ENCODE measurements around the gene USP53.
"Not testable (repeated sequence)": the region's sequence is repeated elsewhere in the genome, so short reads cannot be mapped to it uniquely, and the experiment has no call there.

Gene USP53

DNA sequence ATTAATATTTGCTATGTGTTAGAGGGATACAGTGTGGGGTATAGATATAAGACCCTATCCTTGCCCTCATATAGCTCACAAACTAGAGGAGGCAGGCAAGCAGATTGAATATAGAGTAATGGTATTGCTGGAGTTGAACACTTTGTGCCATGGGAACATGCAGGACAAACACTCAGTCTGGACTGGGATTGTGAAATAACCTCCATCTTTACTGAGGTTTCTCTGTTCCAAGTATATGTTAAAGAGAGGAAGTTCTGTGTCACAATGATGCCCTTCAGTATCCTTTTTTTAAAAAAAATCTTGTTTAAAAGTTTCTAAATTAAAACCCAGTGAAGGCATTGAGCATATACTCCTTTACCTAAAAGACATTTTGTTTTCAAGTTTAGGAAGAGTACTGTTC lies 100.7 kb downstream of the USP53 start:
- Histone ChIP-seq H3K4me1 (ENCODE audit: control insufficient read depth, insufficient read depth, low read length, poor library complexity, severe bottlenecking) (peaks cover 6% of the 10 kb centered on the region), H3K4me3 (ENCODE audit: extremely low read depth, insufficient read depth, low read length, poor library complexity, severe bottlenecking) (no peak overlapping the region), H3K9me3 (ENCODE audit: control insufficient read depth, low read length) (no peaks in the 10 kb centered on the region), H3K36me3 (ENCODE audit: control insufficient read depth, insufficient read depth, low read length) (no peaks in the 10 kb centered on the region), H3K27ac (ENCODE audit: low read depth, low read length, severe bottlenecking) (no peak overlapping the region)

DNA sequence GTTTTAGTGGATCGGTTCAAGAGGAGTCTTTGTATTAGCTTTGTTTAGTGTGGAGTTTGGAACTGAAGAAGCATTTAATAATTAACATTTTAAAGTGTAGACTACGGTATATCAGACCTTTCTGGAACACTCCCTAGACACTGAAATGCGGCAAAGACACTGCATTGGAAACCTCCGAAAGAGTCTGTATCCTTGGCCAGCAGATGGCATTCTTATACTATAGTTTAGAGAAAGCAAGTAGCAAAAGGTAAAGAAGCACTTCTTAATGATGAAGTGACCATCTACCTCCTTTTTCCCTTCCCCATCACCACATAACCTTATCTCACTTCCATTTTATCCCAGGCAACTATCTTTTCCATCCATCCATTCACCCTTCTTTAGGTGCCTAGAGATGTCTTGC lies 101.8 kb downstream of the USP53 start:
- no peaks in the 10 kb centered on the region for H3K36me3 ChIP-seq (ENCODE audit: control insufficient read depth, insufficient read depth, low read length)
- H3K9me3 ChIP-seq (ENCODE audit: control insufficient read depth, low read length): no peaks in the 10 kb centered on the region
- WGBS, 2 experiments (ENCODE audit: insufficient coverage in 2 of 2): no CpG with 5 or more reads among the region's 4 CpGs
- no peak overlapping the region for H3K4me3 ChIP-seq (ENCODE audit: extremely low read depth, insufficient read depth, low read length, poor library complexity, severe bottlenecking)
- no peak overlapping the region for H3K27ac ChIP-seq (ENCODE audit: low read depth, low read length, severe bottlenecking)
- H3K4me1 ChIP-seq (ENCODE audit: control insufficient read depth, insufficient read depth, low read length, poor library complexity, severe bottlenecking): peaks cover 6% of the 10 kb centered on the region

DNA sequence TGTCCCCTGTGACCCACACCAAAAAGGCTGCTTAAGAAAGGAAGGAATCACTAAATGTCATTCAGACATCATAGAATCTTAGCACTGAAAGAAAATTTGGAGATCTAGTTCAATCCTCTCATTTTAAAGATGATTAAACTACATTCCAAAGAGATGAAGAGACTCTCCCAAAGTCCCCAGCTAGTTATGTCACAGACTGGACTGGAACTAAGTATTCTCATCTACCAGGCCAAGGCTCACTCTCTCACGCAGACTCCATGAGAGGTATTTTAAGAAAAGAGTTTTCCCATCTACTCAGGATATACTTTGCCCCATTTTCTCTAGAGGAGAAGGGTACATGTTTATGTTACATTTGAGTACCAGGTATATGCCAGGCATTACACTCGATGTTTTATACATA lies 102.5 kb downstream of the USP53 start:
- H3K4me3 ChIP-seq (ENCODE audit: extremely low read depth, insufficient read depth, low read length, poor library complexity, severe bottlenecking): no peak overlapping the region
- no CpG with 5 or more reads among the region's 2 CpGs for WGBS, 2 experiments (ENCODE audit: insufficient coverage in 2 of 2)
- H3K27ac ChIP-seq (ENCODE audit: low read depth, low read length, severe bottlenecking): no peak overlapping the region
- H3K9me3 ChIP-seq (ENCODE audit: control insufficient read depth, low read length): no peaks in the 10 kb centered on the region
- peaks cover 6% of the 10 kb centered on the region for H3K4me1 ChIP-seq (ENCODE audit: control insufficient read depth, insufficient read depth, low read length, poor library complexity, severe bottlenecking)
- no peaks in the 10 kb centered on the region for H3K36me3 ChIP-seq (ENCODE audit: control insufficient read depth, insufficient read depth, low read length)

DNA sequence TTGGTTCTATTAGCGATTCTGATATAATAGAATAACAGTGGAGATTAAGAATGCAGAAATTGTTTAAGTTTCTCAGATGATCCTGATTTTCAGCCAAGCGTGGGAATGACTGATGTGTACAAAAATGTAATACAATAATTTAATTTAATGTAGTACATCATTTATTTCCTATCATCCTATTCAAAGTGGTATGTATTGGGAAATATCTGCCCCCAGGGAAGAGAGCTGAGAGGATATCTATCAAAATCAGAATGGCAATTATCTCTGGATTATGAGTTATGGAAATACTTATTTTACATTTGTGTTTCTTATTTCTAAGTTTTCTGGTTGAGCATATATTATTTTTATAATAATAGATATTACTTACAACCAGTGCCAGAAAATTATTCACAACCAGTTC lies 105.5 kb downstream of the USP53 start:
- no peaks in the 10 kb centered on the region for H3K9me3 ChIP-seq (ENCODE audit: control insufficient read depth, low read length)
- 100% methylated on average over 1 of the region's 2 CpGs for WGBS, 2 experiments (ENCODE audit: insufficient coverage in 2 of 2)
- H3K4me3 ChIP-seq (ENCODE audit: extremely low read depth, insufficient read depth, low read length, poor library complexity, severe bottlenecking): no peak overlapping the region
- peaks cover 6% of the 10 kb centered on the region for H3K4me1 ChIP-seq (ENCODE audit: control insufficient read depth, insufficient read depth, low read length, poor library complexity, severe bottlenecking)
- no peak overlapping the region for H3K27ac ChIP-seq (ENCODE audit: low read depth, low read length, severe bottlenecking)
- H3K36me3 ChIP-seq (ENCODE audit: control insufficient read depth, insufficient read depth, low read length): no peaks in the 10 kb centered on the region

DNA sequence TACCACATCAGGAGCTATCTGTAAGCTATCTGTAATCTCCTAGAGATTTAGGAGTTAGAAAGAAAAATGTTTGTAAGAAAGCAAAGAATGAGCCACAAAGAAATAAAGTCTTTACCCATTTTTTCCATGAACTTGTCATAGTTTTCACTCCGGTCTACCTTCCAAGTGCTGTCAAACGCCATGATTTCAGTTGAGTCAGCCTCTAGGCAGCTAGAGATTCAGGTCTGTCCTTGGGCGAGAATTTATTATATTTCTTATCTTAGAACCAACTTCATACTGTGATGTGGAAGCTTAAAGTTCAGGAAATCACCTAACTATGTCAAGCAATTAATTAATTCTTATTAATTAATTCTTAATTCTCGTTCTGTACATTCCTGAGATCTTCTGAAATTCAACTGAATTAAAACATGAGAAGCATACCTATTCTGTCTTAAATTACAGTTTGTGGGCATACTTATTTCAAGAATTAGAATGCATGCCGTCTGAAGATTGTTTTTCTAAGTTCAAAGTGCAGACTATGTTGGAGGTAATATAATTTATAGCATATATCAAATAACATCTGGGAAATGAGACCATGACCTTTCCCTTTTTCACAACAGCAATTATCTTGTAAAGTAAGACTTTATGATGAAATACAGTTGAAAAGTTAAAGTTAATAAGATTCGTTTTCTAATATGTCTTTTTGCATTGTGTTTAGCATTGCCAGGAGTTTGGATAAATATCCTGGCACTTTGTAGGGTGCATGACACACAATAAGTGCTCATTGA lies 109.6 kb downstream of the USP53 start, which contains the start of gene FABP2:
FABP2 (minus strand) TSS at position 218 of the 767 bp plus-strand sequence; CDS start at position 182, 36 bp downstream.
- WGBS, 2 experiments (ENCODE audit: insufficient coverage in 2 of 2): 88 to 92% methylated on average over 3 of the region's 6 CpGs
- H3K27ac ChIP-seq (ENCODE audit: low read depth, low read length, severe bottlenecking): no peak within 1 kb of the TSS

DNA sequence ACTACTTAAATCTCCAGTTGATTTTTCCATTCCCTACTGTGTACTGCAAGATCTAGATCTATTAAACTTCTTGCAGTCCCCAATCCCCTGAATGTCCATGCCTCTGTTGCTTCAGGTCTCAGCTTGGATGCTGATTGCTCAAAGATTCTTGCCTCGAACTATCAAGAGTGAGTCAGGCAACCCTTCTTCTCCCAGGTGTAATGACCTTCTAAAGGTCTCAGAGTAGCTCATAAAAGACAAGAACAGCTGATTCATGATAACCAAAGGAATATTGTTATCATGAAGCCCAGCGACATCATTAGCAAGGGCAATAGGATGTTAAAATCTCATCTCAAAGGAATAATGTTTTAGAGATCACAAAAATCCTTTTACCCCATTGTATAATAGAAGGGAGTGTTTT lies 116.2 kb downstream of the USP53 start:
- Histone ChIP-seq H3K27ac (ENCODE audit: low read depth, low read length, severe bottlenecking) (no peak overlapping the region), H3K9me3 (ENCODE audit: control insufficient read depth, low read length) (no peaks in the 10 kb centered on the region), H3K4me3 (ENCODE audit: extremely low read depth, insufficient read depth, low read length, poor library complexity, severe bottlenecking) (no peak overlapping the region), H3K36me3 (ENCODE audit: control insufficient read depth, insufficient read depth, low read length) (no peaks in the 10 kb centered on the region), H3K4me1 (ENCODE audit: control insufficient read depth, insufficient read depth, low read length, poor library complexity, severe bottlenecking) (no peaks in the 10 kb centered on the region)
- WGBS, 2 experiments (ENCODE audit: insufficient coverage in 2 of 2): 50 to 78% methylated on average over 1 of the region's 2 CpGs

More for the DNA sequence above, 109.6 kb downstream of the USP53 start, which contains the start of gene FABP2:
- Histone ChIP-seq H3K4me3 (ENCODE audit: extremely low read depth, insufficient read depth, low read length, poor library complexity, severe bottlenecking) (no peak within 1 kb of the TSS), H3K9me3 (ENCODE audit: control insufficient read depth, low read length) (no peaks in the 10 kb centered on the region), H3K36me3 (ENCODE audit: control insufficient read depth, insufficient read depth, low read length) (no peaks in the 10 kb centered on the region), H3K4me1 (ENCODE audit: control insufficient read depth, insufficient read depth, low read length, poor library complexity, severe bottlenecking) (no peaks in the 10 kb centered on the region)

DNA sequence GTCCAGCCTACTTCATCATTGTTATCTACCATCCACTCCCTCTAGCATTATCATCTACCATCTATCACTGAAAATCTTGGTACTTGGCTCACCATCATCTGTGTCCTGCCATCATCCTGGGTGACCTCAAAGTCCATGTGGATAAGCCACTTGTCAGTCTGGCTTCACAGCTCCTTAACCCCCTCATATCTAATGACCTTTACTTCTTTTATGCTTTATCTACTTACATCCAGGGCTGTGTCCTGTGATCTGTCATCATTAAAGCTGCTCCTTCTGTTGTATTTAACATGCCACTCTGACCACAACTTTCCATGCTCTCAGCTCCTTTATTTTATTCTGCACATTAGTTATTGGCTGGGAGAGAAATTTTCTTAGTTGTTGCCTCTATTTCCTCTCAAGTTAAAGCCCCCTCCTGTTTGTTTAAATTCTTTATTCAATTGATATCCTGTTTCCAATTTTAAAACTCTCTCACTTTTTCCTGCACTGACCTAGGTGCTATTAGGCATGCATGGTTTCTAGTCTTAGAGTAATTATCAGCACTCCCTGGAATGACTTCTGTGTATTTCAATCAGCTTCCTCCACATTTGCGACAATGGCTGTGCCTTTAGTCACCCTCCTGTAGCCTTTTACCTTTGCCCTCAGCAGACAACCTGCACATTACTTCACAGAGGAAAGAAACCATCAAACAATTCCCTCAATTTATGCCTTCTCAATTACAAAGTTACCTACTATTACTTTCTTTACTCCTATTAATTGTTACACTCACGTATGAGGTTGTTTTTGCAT lies 117.5 kb downstream of the USP53 start:
- no peak overlapping the region for H3K4me3 ChIP-seq (ENCODE audit: extremely low read depth, insufficient read depth, low read length, poor library complexity, severe bottlenecking)
- no peaks in the 10 kb centered on the region for H3K9me3 ChIP-seq (ENCODE audit: control insufficient read depth, low read length)
- no peak overlapping the region for H3K27ac ChIP-seq (ENCODE audit: low read depth, low read length, severe bottlenecking)
- H3K36me3 ChIP-seq (ENCODE audit: control insufficient read depth, insufficient read depth, low read length): no peaks in the 10 kb centered on the region
- 89 to 97% methylated on average over 1 to 2 of the region's 2 CpGs for WGBS, 2 experiments (ENCODE audit: insufficient coverage in 2 of 2)
- H3K4me1 ChIP-seq (ENCODE audit: control insufficient read depth, insufficient read depth, low read length, poor library complexity, severe bottlenecking): no peaks in the 10 kb centered on the region

DNA sequence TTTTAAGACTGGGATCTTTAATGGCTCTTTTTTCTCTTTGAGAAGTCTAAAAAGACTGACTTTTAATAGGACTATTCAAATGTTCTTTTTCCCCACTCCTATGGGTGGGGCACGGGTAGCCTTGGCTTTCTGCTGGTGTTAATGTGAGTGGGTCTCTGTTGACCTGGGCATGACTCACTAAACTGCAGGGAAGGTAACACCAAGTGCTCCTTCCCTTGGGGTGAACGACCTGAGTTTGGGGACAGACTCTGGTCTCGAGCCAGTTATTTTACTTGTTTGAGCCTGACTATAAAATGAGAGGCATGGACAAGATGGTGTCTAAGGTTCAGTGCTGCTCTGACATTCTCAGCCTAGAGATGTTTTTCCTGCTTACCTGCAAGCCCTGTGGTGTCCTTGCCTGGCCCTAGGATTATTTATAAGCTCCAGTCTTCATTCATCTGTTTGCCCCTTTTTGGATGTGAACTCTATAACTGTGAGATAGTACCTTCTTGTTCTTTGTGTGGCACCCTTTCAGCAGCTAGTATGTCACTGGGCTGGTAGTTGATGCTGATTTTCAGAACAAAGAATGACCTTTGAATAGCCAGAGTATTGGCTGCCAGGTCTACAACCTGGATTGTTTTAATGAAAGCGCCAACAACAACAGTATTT lies 123.9 kb downstream of the USP53 start:
- H3K4me3 ChIP-seq (ENCODE audit: extremely low read depth, insufficient read depth, low read length, poor library complexity, severe bottlenecking); H3K36me3 ChIP-seq (ENCODE audit: control insufficient read depth, insufficient read depth, low read length); H3K4me1 ChIP-seq (ENCODE audit: control insufficient read depth, insufficient read depth, low read length, poor library complexity, severe bottlenecking); H3K27ac ChIP-seq (ENCODE audit: low read depth, low read length, severe bottlenecking); H3K9me3 ChIP-seq (ENCODE audit: control insufficient read depth, low read length): not testable (repeated sequence)
- 75% methylated on average over 3 of the region's 4 CpGs; no CpG with 5 or more reads in 1 of the 2 experiments for WGBS, 2 experiments (ENCODE audit: insufficient coverage in 2 of 2)

DNA sequence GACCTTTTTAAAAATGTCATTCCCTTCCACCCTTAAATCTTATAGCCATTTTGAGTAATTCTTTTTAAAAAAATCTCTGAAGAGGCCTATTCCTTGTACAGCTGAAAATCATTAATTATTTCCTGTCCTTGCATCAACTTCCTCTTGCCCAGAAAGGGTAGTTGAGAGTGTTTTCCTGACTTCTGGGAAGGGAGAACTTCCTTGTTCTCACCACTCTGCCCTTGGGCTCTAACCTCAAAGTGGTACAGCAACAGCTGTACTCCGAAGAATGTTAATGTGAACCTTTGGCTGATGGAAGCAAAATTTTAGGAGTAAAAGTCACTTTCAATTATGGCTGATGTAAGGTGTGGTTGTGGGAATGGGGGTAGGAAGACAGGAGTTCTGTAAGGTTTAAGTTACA lies 124.5 kb downstream of the USP53 start:
- Histone ChIP-seq H3K9me3 (ENCODE audit: control insufficient read depth, low read length) (no peaks in the 10 kb centered on the region), H3K36me3 (ENCODE audit: control insufficient read depth, insufficient read depth, low read length) (no peaks in the 10 kb centered on the region), H3K27ac (ENCODE audit: low read depth, low read length, severe bottlenecking) (no peak overlapping the region), H3K4me1 (ENCODE audit: control insufficient read depth, insufficient read depth, low read length, poor library complexity, severe bottlenecking) (no peaks in the 10 kb centered on the region), H3K4me3 (ENCODE audit: extremely low read depth, insufficient read depth, low read length, poor library complexity, severe bottlenecking) (no peak overlapping the region)
- no CpG with 5 or more reads among the region's 1 CpG for WGBS, 2 experiments (ENCODE audit: insufficient coverage in 2 of 2)

DNA sequence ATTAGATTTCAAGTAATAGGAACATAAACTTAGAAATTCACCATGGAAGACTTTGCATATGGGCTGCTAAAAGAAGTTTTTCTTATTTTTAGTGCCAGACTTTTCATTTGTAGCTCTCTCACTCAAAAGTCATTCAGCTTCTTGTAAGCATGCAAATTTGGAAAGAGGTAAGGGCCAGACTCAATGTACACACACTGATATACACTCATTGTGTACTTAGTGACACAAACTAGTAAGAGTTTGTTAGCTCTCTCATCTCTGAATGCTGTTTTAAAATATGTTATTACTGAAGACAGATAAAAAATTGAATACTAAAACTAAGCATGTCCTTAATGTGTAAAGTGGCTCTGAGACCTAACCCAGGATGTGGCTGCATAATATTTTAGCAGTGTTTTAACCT lies 127.4 kb downstream of the USP53 start:
- H3K4me3 ChIP-seq (ENCODE audit: extremely low read depth, insufficient read depth, low read length, poor library complexity, severe bottlenecking); H3K27ac ChIP-seq (ENCODE audit: low read depth, low read length, severe bottlenecking); H3K36me3 ChIP-seq (ENCODE audit: control insufficient read depth, insufficient read depth, low read length); H3K9me3 ChIP-seq (ENCODE audit: control insufficient read depth, low read length); H3K4me1 ChIP-seq (ENCODE audit: control insufficient read depth, insufficient read depth, low read length, poor library complexity, severe bottlenecking): not testable (repeated sequence)

DNA sequence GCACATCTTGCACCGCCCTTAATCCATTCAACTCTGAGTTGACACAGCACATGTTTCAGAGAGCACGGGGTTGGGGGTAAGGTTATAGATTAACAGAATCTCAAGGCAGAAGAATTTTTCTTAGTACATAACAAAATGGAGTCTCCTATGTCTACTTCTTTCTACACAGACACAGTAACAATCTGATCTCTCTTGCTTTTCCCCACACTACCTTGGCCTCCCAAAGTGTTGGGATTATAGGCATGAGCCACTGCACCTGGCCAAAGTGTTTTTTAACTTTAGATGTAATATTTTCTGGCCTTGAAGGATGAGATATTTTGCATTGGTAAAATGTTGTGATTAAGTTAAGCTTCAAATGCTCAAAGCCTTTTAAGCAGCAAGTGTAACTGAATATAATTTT lies 130.8 kb downstream of the USP53 start:
- H3K4me3 ChIP-seq (ENCODE audit: extremely low read depth, insufficient read depth, low read length, poor library complexity, severe bottlenecking); H3K9me3 ChIP-seq (ENCODE audit: control insufficient read depth, low read length); H3K27ac ChIP-seq (ENCODE audit: low read depth, low read length, severe bottlenecking); H3K4me1 ChIP-seq (ENCODE audit: control insufficient read depth, insufficient read depth, low read length, poor library complexity, severe bottlenecking); H3K36me3 ChIP-seq (ENCODE audit: control insufficient read depth, insufficient read depth, low read length): not testable (repeated sequence)
- no CpG with 5 or more reads among the region's 2 CpGs for WGBS, 2 experiments (ENCODE audit: insufficient coverage in 2 of 2)

All from mesodermal cell (in vitro differentiated cells).